NCI-H2081 (cell line): ENCODE measurements around the gene AGR2.
"Not testable (repeated sequence)": the region's sequence is repeated elsewhere in the genome, so short reads cannot be mapped to it uniquely, and the experiment has no call there.

Source experiments
- DNase-seq, 2 experiments: peaks; one replicate each; lab custom pipeline; 2025; lab: John Stamatoyannopoulos, UW

AGR2 gene

GRCh38 chr7:16773884-16774283 is 30.9 kb downstream of the AGR2 start:
- no peak for DNase-seq

- DNase-seq = no peak
Measured at GRCh38 chr7:16773326-16773725, 31.5 kb downstream of the AGR2 start.

- DNase-seq = no peak
Measured at GRCh38 chr7:16770657-16771329, 34.0 kb downstream of the AGR2 start.

- DNase-seq = not testable (repeated sequence)
Measured at GRCh38 chr7:16769994-16770393, 34.8 kb downstream of the AGR2 start.

GRCh38 chr7:16765436-16765859 is 39.4 kb downstream of the AGR2 start:
- DNase-seq = no peak

- DNase-seq = no peak
Measured at GRCh38 chr7:16764942-16765341, 39.9 kb downstream of the AGR2 start.

- no peak for DNase-seq
Measured at GRCh38 chr7:16762177-16762576, 42.6 kb downstream of the AGR2 start.

GRCh38 chr7:16759840-16760239 is 45.0 kb downstream of the AGR2 start:
- DNase-seq = no peak

- DNase-seq = no peak
Measured at GRCh38 chr7:16758631-16759611, 45.9 kb downstream of the AGR2 start.

- no peak for DNase-seq
Measured at GRCh38 chr7:16758036-16758435, 46.8 kb downstream of the AGR2 start.

- DNase-seq = no peak
Measured at GRCh38 chr7:16755397-16755796, 49.4 kb downstream of the AGR2 start.

GRCh38 chr7:16754856-16755317 is 49.9 kb downstream of the AGR2 start:
- DNase-seq = peak in 1 of 2 experiments; percentile 29

GRCh38 chr7:16753932-16754855 is 50.6 kb downstream of the AGR2 start:
- peak; percentile 50 to 74 for DNase-seq

GRCh38 chr7:16753102-16753931 is 51.5 kb downstream of the AGR2 start, which contains the start of gene TSPAN13:
TSPAN13 (plus strand) TSS chr7:16753755; CDS start chr7:16753968, 213 bp downstream.
- DNase-seq = peak; percentile 98

- DNase-seq = no peak
Measured at GRCh38 chr7:16747102-16747501, 57.7 kb downstream of the AGR2 start.

- no peak for DNase-seq
Measured at GRCh38 chr7:16745645-16746044, 59.2 kb downstream of the AGR2 start.

- no peak for DNase-seq
Measured at GRCh38 chr7:16744518-16745250, 60.1 kb downstream of the AGR2 start.

GRCh38 chr7:16743236-16743635 is 61.6 kb downstream of the AGR2 start:
- no peak for DNase-seq

- no peak for DNase-seq
Measured at GRCh38 chr7:16742547-16742946, 62.3 kb downstream of the AGR2 start.
